Measurements from ENCODE around the gene FANCI.

The FANCI gene

DNA sequence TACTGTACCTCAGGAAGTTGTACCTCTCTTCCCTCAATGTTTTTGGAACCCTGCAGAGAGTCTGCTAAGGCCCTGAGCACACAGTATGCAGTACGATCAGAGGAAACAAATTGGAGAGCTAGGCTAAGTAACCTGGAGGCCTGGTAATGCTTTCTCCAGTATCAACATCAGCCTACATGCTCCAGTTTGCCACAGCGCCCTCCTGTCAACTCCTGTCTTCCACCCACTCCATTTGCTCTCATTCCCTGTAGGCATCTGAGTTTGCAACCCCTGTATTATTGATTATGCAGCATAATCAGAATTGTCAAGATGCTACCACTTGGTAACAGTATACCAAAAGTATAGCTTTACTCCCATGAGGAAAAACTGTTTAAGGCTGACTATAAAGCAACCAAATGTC, 76.4 kb downstream of the FANCI start:
- TF ChIP-seq, protein P1, sequence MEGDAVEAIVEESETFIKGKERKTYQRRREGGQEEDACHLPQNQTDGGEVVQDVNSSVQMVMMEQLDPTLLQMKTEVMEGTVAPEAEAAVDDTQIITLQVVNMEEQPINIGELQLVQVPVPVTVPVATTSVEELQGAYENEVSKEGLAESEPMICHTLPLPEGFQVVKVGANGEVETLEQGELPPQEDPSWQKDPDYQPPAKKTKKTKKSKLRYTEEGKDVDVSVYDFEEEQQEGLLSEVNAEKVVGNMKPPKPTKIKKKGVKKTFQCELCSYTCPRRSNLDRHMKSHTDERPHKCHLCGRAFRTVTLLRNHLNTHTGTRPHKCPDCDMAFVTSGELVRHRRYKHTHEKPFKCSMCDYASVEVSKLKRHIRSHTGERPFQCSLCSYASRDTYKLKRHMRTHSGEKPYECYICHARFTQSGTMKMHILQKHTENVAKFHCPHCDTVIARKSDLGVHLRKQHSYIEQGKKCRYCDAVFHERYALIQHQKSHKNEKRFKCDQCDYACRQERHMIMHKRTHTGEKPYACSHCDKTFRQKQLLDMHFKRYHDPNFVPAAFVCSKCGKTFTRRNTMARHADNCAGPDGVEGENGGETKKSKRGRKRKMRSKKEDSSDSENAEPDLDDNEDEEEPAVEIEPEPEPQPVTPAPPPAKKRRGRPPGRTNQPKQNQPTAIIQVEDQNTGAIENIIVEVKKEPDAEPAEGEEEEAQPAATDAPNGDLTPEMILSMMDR (IDR thresholded peaks at IDR 0.05; ENCODE audit: control insufficient read depth, insufficient read depth, low read depth, low read length, missing control alignments): no peak
- no peak overlapping the region for H3K4me3 ChIP-seq (ENCODE audit: control insufficient read depth, low read depth, low read length)
- DNase-seq (ENCODE audit: low read depth): no peak

DNA sequence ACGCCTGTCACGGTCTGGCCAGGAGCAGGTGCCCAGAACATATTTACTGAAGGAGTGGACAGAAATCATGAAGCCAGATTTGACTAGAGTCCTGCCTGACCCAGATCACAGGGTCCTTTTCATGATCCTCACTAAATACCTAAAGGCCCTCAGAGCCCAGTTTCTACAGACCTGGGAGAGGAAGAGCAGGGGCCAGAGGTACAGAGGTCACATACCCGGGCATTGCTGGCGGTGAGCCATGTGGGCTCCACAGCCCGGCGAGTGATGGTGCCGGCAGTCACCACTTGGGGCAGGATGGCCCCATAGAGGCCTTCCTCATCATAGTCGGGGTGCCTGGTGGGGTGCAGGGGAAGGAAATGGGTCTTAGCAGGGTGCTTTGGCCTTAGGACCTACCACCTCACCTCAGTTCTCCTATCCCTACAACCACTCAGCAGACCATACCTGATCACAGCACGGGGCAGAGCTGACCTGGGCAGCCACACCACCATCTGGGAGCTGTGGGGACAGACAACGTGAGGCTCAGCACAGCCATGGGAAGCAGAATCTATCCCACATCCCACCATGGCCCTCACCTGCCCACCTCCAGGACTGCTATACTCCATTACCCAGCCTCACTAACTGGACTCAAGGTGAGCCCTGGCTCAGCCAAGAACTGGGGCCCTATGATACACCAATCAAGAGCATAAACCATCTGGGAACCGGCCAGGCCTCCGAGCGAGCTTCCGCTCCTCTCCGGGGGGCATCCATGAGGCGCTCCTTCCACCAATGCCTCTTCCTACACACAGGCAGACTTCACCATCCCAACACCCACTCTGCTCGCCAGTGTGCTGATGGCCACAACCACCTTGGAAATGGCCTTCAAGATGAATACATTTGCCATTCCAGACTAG, 78.0 kb downstream of the FANCI start:
- H3K4me3 ChIP-seq (ENCODE audit: control insufficient read depth, low read depth, low read length): no peak overlapping the region
- TF ChIP-seq, protein P1 (IDR thresholded peaks at IDR 0.05; ENCODE audit: control insufficient read depth, insufficient read depth, low read depth, low read length, missing control alignments): no peak
- no peak for DNase-seq (ENCODE audit: low read depth)

DNA sequence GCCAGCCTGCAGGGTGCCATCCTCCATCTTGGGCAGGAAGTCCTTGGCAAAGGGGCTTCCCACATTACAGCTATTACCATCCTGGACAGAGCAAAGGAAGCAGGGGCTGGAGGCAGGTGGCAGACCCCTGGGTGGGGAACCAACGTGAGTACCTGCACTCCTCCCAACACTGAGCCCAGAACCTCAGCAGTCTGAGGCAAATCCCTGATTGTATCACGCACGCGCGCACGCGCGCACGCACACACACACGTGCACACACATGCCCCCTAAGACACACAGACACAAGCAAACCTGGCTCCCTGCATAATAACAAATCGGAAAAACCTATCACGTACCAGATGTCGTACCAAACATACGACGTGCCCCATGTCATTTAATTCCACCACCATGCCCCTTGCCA, 79.0 kb downstream of the FANCI start:
- TF ChIP-seq, protein P1 (IDR thresholded peaks at IDR 0.05; ENCODE audit: control insufficient read depth, insufficient read depth, low read depth, low read length, missing control alignments): no peak
- DNase-seq (ENCODE audit: low read depth): no peak
- H3K4me3 ChIP-seq (ENCODE audit: control insufficient read depth, low read depth, low read length): no peak overlapping the region

DNA sequence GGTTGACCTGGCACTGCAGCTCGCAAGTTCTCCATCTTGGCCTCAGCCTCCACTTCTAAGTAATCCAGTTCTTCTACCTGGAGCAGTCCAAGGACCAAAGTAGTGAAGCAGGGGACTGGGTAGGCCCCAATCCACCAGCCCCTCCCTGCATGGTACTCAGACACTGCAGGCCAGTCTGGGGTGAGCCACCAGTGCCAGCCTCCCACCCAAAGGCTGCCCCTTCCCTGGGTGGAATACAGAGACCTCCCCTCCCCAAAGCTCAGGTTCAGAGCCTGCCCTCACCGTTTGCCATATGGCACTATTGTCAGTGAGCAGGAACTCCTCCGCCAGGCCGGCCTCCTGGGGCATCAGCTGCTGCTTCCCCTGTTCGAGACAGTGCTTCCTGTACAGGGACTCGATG, 80.0 kb downstream of the FANCI start:
- TF ChIP-seq, protein P1 (IDR thresholded peaks at IDR 0.05; ENCODE audit: control insufficient read depth, insufficient read depth, low read depth, low read length, missing control alignments): no peak
- no peak for DNase-seq (ENCODE audit: low read depth)
- H3K4me3 ChIP-seq (ENCODE audit: control insufficient read depth, low read depth, low read length): no peak overlapping the region

DNA sequence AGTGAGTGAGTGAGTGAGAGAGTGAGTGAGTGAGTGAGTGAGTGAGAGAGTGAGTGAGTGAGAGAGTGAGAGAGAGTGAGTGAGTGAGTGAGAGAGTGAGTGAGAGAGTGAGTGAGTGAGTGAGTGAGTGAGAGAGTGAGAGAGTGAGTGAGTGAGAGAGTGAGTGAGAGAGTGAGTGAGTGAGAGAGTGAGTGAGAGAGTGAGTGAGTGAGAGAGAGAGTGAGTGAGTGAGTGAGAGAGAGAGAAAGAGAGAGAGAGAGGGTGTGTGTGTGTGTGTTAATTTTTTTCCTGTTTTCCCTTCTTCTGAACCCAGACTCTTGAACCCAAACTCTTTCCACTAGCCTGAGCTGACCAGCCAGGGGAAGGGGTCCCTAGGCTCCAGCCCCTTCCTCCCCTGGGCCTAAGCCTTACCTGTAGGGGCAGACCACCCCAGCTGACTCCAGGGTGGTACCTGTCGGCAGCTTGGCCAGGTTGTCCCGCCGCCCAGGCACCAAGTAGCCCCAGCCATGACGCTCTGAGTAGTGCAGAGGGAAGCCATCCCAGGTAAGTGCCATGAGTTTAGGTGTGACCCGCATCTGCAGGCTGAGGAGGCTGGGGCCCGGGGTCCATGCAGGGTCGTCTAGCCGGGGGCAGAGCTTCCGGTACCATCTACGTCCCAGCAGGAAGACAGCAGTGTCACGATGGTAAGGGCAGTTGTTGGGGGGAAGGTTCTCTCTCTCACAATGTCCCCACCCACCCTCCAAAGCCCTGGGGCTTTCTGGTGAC, 81.4 kb downstream of the FANCI start:
- TF ChIP-seq, protein P1 (IDR thresholded peaks at IDR 0.05; ENCODE audit: control insufficient read depth, insufficient read depth, low read depth, low read length, missing control alignments): no peak
- DNase-seq (ENCODE audit: low read depth): no peak
- H3K4me3 ChIP-seq (ENCODE audit: control insufficient read depth, low read depth, low read length): no peak overlapping the region

DNA sequence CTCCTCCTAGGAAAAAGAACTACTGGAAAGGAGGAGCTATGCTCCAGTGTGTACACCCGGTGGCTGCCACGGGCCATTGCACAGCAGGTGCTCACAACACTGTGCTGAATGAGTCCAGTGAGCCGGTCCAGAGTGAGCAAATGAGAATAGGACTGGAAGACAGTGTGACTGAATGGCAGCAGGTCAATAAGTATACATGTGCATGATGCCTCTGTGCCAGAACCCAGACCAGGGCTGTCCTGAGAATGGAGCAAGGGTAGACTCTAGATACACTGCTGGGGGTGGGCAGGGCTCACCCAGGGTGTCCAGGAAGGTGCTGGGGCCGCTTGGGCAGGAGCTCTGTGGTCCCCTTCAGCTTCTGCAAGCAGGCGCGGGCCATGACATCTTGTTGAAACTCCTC, 82.5 kb downstream of the FANCI start:
- H3K4me3 ChIP-seq (ENCODE audit: control insufficient read depth, low read depth, low read length): no peak overlapping the region
- TF ChIP-seq, protein P1 (IDR thresholded peaks at IDR 0.05; ENCODE audit: control insufficient read depth, insufficient read depth, low read depth, low read length, missing control alignments): no peak
- DNase-seq (ENCODE audit: low read depth): no peak
